SJSA1 (cell line): Measurements from ENCODE around the gene FSD1L. TPM values are rescaled to one million over a fixed set of nuclear protein-coding genes. Genes with fewer than 3 reads are reported as not detected.

Source experiments
- DNase-seq, 2 experiments: peaks; one replicate each; pipeline ENCODE4 v3.0.0-alpha.2; 2015 to 2020; ENCODE audit warnings: low spot score in 2 of 2, low read depth in 1 of 2
- H3K27ac ChIP-seq: fragments of 250-450 bp; sonication (Bioruptor Pico); 2 replicates; pipeline ENCODE4 v1.5.1; 2020; ENCODE audit warnings: mild to moderate bottlenecking, moderate library complexity
- H3K27me3 ChIP-seq: fragments of 250-450 bp; sonication (Bioruptor Pico); replicated peaks from 2 replicates; pipeline ENCODE4 v1.5.1; 2020; ENCODE audit warnings: mild to moderate bottlenecking, moderate library complexity
- H3K36me3 ChIP-seq: fragments of 250-450 bp; sonication (Bioruptor Pico); 2 replicates; pipeline ENCODE4 v1.5.1; 2020; ENCODE audit warnings: mild to moderate bottlenecking
- H3K4me1 ChIP-seq: fragments of 250-450 bp; sonication (Bioruptor Pico); replicated peaks from 2 replicates; pipeline ENCODE4 v1.6.1; 2021; ENCODE audit warnings: mild to moderate bottlenecking
- H3K4me3 ChIP-seq: fragments of 250-450 bp; sonication (Bioruptor Pico); 2 replicates; pipeline ENCODE4 v1.5.1; 2020; ENCODE audit warnings: mild to moderate bottlenecking
- H3K9me3 ChIP-seq: fragments of 250-450 bp; sonication (Bioruptor Pico); replicated peaks from 2 replicates; pipeline ENCODE4 v1.5.1; 2020; ENCODE audit warnings: mild to moderate bottlenecking
- total RNA-seq: library from RNA; depleted of rRNA; stranded (reverse); fragments of >200 nt; shearing (Covaris generic); gene quantifications from 2 replicates; pipeline ENCODE4 v1.2.3, GENCODE V29; 2014

The FSD1L gene
- total RNA-seq, 1 experiment from 2014 or later: 2.2 TPM

- Histone ChIP-seq H3K9me3 (no peaks in the 10 kb centered on the region), H3K27ac (no peak overlapping the region), H3K36me3 (no peaks in the 10 kb centered on the region), H3K4me1 (no peaks in the 10 kb centered on the region), H3K27me3 (no peaks in the 10 kb centered on the region), H3K4me3 (no peak overlapping the region)
- DNase-seq: no peak
Observed at GRCh38 chr9:105421154-105421553, 26.7 kb upstream of the FSD1L start.

- no peaks in the 10 kb centered on the region for H3K9me3 ChIP-seq
- H3K27me3 ChIP-seq: no peaks in the 10 kb centered on the region
- no peak overlapping the region for H3K4me3 ChIP-seq
- H3K27ac ChIP-seq: no peak overlapping the region
- no peaks in the 10 kb centered on the region for H3K4me1 ChIP-seq
- H3K36me3 ChIP-seq: no peaks in the 10 kb centered on the region
- no peak for DNase-seq
Observed at GRCh38 chr9:105421864-105422263, 26.0 kb upstream of the FSD1L start.

- Histone ChIP-seq H3K36me3 (no peaks in the 10 kb centered on the region), H3K27ac (no peak overlapping the region)
- DNase-seq: no peak
Observed at GRCh38 chr9:105425816-105426433, 21.9 kb upstream of the FSD1L start.

GRCh38 chr9:105426657-105427056 is 21.2 kb upstream of the FSD1L start:
- no peak overlapping the region for H3K27ac ChIP-seq
- no peak overlapping the region for H3K4me3 ChIP-seq
- H3K36me3 ChIP-seq: no peaks in the 10 kb centered on the region
- no peaks in the 10 kb centered on the region for H3K9me3 ChIP-seq
- DNase-seq: no peak
- no peaks in the 10 kb centered on the region for H3K27me3 ChIP-seq
- no peaks in the 10 kb centered on the region for H3K4me1 ChIP-seq

More at GRCh38 chr9:105425816-105426433, 21.9 kb upstream of the FSD1L start:
- H3K4me3 ChIP-seq: no peak overlapping the region
- H3K27me3 ChIP-seq: no peaks in the 10 kb centered on the region
- H3K4me1 ChIP-seq: no peaks in the 10 kb centered on the region
- H3K9me3 ChIP-seq: no peaks in the 10 kb centered on the region

- Histone ChIP-seq H3K9me3 (no peaks in the 10 kb centered on the region), H3K36me3 (no peaks in the 10 kb centered on the region), H3K4me3 (no peak overlapping the region), H3K4me1 (no peaks in the 10 kb centered on the region), H3K27me3 (no peaks in the 10 kb centered on the region), H3K27ac (no peak overlapping the region)
- no peak for DNase-seq
Observed at GRCh38 chr9:105431424-105432246, 16.2 kb upstream of the FSD1L start.

- H3K9me3 ChIP-seq: no peaks in the 10 kb centered on the region
- H3K27ac ChIP-seq: no peak overlapping the region
- no peaks in the 10 kb centered on the region for H3K27me3 ChIP-seq
- H3K36me3 ChIP-seq: no peaks in the 10 kb centered on the region
- DNase-seq: no peak
- H3K4me3 ChIP-seq: no peak overlapping the region
- no peaks in the 10 kb centered on the region for H3K4me1 ChIP-seq
Observed at GRCh38 chr9:105432247-105432842, 15.5 kb upstream of the FSD1L start.

- DNase-seq: no peak
- H3K27me3 ChIP-seq: no peaks in the 10 kb centered on the region
- H3K4me1 ChIP-seq: no peaks in the 10 kb centered on the region; the same call in 1 of the 2 replicates
- H3K4me3 ChIP-seq: no peak overlapping the region
- no peaks in the 10 kb centered on the region for H3K36me3 ChIP-seq
- no peak overlapping the region for H3K27ac ChIP-seq
- no peaks in the 10 kb centered on the region for H3K9me3 ChIP-seq
Observed at GRCh38 chr9:105435453-105435852, 12.4 kb upstream of the FSD1L start.

GRCh38 chr9:105436783-105437182 is 11.1 kb upstream of the FSD1L start:
- no peaks in the 10 kb centered on the region for H3K27me3 ChIP-seq

GRCh38 chr9:105437704-105438103 is 10.1 kb upstream of the FSD1L start:
- Histone ChIP-seq H3K36me3 (no peaks in the 10 kb centered on the region), H3K4me1 (no peaks in the 10 kb centered on the region; the same call in 1 of the 2 replicates), H3K9me3 (no peaks in the 10 kb centered on the region), H3K27ac (no peak overlapping the region), H3K27me3 (no peaks in the 10 kb centered on the region), H3K4me3 (no peak overlapping the region)
- no peak for DNase-seq

More at GRCh38 chr9:105436783-105437182, 11.1 kb upstream of the FSD1L start:
- DNase-seq: no peak
- H3K4me1 ChIP-seq: no peaks in the 10 kb centered on the region; the same call in 1 of the 2 replicates
- no peaks in the 10 kb centered on the region for H3K36me3 ChIP-seq
- H3K9me3 ChIP-seq: no peaks in the 10 kb centered on the region
- H3K4me3 ChIP-seq: no peak overlapping the region
- H3K27ac ChIP-seq: no peak overlapping the region

- no peaks in the 10 kb centered on the region for H3K27me3 ChIP-seq
- H3K4me1 ChIP-seq: no peaks in the 10 kb centered on the region; the same call in 1 of the 2 replicates
- H3K27ac ChIP-seq: no peak overlapping the region
- H3K36me3 ChIP-seq: no peaks in the 10 kb centered on the region
- no peak overlapping the region for H3K4me3 ChIP-seq
- DNase-seq: no peak
- H3K9me3 ChIP-seq: no peaks in the 10 kb centered on the region
Observed at GRCh38 chr9:105438141-105438806, 9.6 kb upstream of the FSD1L start.

- H3K27ac ChIP-seq: no peak overlapping the region
- no peak for DNase-seq
- no peaks in the 10 kb centered on the region for H3K27me3 ChIP-seq
- no peak overlapping the region for H3K4me3 ChIP-seq
- no peaks in the 10 kb centered on the region for H3K9me3 ChIP-seq
- no peaks in the 10 kb centered on the region; the same call in 1 of the 2 replicates for H3K4me1 ChIP-seq
- no peaks in the 10 kb centered on the region for H3K36me3 ChIP-seq
Observed at GRCh38 chr9:105439428-105439827, 8.4 kb upstream of the FSD1L start.

GRCh38 chr9:105441616-105442160 is 6.1 kb upstream of the FSD1L start:
- H3K4me3 ChIP-seq: no peak overlapping the region
- H3K4me1 ChIP-seq: no peaks in the 10 kb centered on the region; the same call in 1 of the 2 replicates
- H3K27me3 ChIP-seq: no peaks in the 10 kb centered on the region
- H3K9me3 ChIP-seq: no peaks in the 10 kb centered on the region
- no peak overlapping the region for H3K27ac ChIP-seq
- H3K36me3 ChIP-seq: no peaks in the 10 kb centered on the region
- no peak for DNase-seq

GRCh38 chr9:105443121-105443520 is 4.7 kb upstream of the FSD1L start:
- Histone ChIP-seq H3K4me3 (no peak overlapping the region), H3K27me3 (no peaks in the 10 kb centered on the region), H3K36me3 (no peaks in the 10 kb centered on the region; the same call in 1 of the 2 replicates)

More at GRCh38 chr9:105443121-105443520, 4.7 kb upstream of the FSD1L start:
- Histone ChIP-seq H3K9me3 (no peaks in the 10 kb centered on the region), H3K4me1 (no peaks in the 10 kb centered on the region; the same call in none of the 2 replicates), H3K27ac (no peak overlapping the region)
- no peak for DNase-seq
